PC-3 (cell line): Measurements from ENCODE around the gene RNF34. TPM values are rescaled to one million over a fixed set of nuclear protein-coding genes. Genes with fewer than 3 reads are reported as not detected.

Source experiments
- ATAC-seq: fragments of 200-7000 bp; cut with Tn5 transposase; 2 replicates; pipeline ENCODE4 v1.9.1; 2020; ENCODE audit warnings: mild to moderate bottlenecking, moderate library complexity
- BruUV-seq: library from RNA; stranded (reverse); fragments of 400-500 nt; replicated peaks from 2 replicates; lab custom pipeline; 2021; lab: Mats Ljungman, UMichigan
- CTCF ChIA-PET: fragments of 300-600 bp; sonication (Branson Sonifier 250); formaldehyde crosslinking; loops from one replicate; lab custom pipeline; 2022; ENCODE audit warnings: antibody characterized with exemption; lab: Charles Lee
- POLR2A ChIA-PET: fragments of 300-600 bp; sonication (Branson Sonifier 250); formaldehyde crosslinking; loops from one replicate; lab custom pipeline; 2022; ENCODE audit warnings: antibody characterized with exemption; ENCODE audit not compliant: unreplicated experiment; lab: Charles Lee
- DNase-seq: peaks from one replicate; pipeline ENCODE4 v3.0.0-alpha.2; 2015
- H2AFZ ChIP-seq: fragments of 300-600 bp; sonication (generic); 2 replicates; pipeline ENCODE4 v1.6.0; 2016; ENCODE audit warnings: antibody characterized with exemption, low read length
- H3F3A ChIP-seq: fragments of 300-600 bp; sonication (generic); one replicate; pipeline ENCODE4 v1.6.0; 2017; ENCODE audit warnings: antibody characterized with exemption, low read length, control low read depth, mild to moderate bottlenecking; ENCODE audit not compliant: unreplicated experiment
- H3K27ac ChIP-seq: fragments of 300-600 bp; sonication (generic); 2 replicates; pipeline ENCODE4 v1.5.1; 2016; ENCODE audit warnings: mild to moderate bottlenecking, low read length
- H3K27me3 ChIP-seq: fragments of 300-600 bp; sonication (generic); 2 replicates; pipeline ENCODE4 v1.6.1; 2016; ENCODE audit warnings: low read length, mixed read lengths
- H3K36me3 ChIP-seq: fragments of 300-600 bp; sonication (generic); 2 replicates; pipeline ENCODE4 v1.6.1; 2016; ENCODE audit warnings: low read depth, mixed run types, low read length, mixed read lengths
- H3K4me1 ChIP-seq: fragments of 300-600 bp; sonication (generic); 2 replicates; pipeline ENCODE4 v1.5.1; 2016; ENCODE audit warnings: low read length; ENCODE audit not compliant: insufficient read depth
- H3K4me2 ChIP-seq: fragments of 300-600 bp; sonication (generic); 2 replicates; pipeline ENCODE4 v1.6.0; 2016; ENCODE audit warnings: low read length
- H3K4me3 ChIP-seq: fragments of 300-600 bp; sonication (generic); 2 replicates; pipeline ENCODE4 v1.5.1; 2016; ENCODE audit warnings: mild to moderate bottlenecking, low read length, mixed read lengths
- H3K79me2 ChIP-seq: fragments of 300-600 bp; sonication (generic); 2 replicates; pipeline ENCODE4 v1.6.1; 2017; ENCODE audit warnings: low read length, mixed read lengths
- H3K9ac ChIP-seq: fragments of 300-600 bp; sonication (generic); 2 replicates; pipeline ENCODE4 v1.6.0; 2016; ENCODE audit warnings: mild to moderate bottlenecking, low read length
- H3K9me2 ChIP-seq: fragments of 300-600 bp; sonication (generic); replicated peaks from 2 replicates; pipeline ENCODE4 v1.6.1; 2016; ENCODE audit warnings: mixed run types, low read length, mixed read lengths
- H3K9me3 ChIP-seq: fragments of 300-600 bp; sonication (generic); 2 replicates; pipeline ENCODE4 v1.6.1; 2016; ENCODE audit warnings: low read length, mixed read lengths
- H4K20me1 ChIP-seq: fragments of 300-600 bp; sonication (generic); 2 replicates; pipeline ENCODE4 v1.6.1; 2016; ENCODE audit warnings: low read length, mixed read lengths
- CTCF ChIP-seq: fragments of 300-600 bp; sonication (generic); conservative IDR thresholded peaks from 2 replicates; pipeline ENCODE4 v1.5.1; 2017; ENCODE audit warnings: antibody characterized with exemption, low read depth, mild to moderate bottlenecking, low read length
- EZH2 ChIP-seq: fragments of 300-600 bp; sonication (generic); IDR thresholded peaks from one replicate; pipeline ENCODE4 v1.6.1; 2017; ENCODE audit warnings: antibody characterized with exemption, mild to moderate bottlenecking, low read length; ENCODE audit not compliant: unreplicated experiment
- EZH2phosphoT487 ChIP-seq: fragments of 300-600 bp; sonication (generic); IDR thresholded peaks from 2 replicates; pipeline ENCODE4 v1.6.1; 2018; ENCODE audit warnings: mild to moderate bottlenecking, antibody characterized with exemption, low read length, borderline replicate concordance
- intact Hi-C: fragments of 100-400 bp; cut with micrococcal nuclease; formaldehyde crosslinking; loops from 2 replicates; pipeline ENCODE4 v1.9.0; 2023
- total RNA-seq: library from RNA; depleted of rRNA; stranded (reverse); fragments of >200 nt; gene quantifications from 2 replicates; pipeline ENCODE4 v1.2.3, GENCODE V29; 2014

RNF34 gene
- total RNA-seq, 1 experiment from 2014 or later, result 88.2 TPM

DNA sequence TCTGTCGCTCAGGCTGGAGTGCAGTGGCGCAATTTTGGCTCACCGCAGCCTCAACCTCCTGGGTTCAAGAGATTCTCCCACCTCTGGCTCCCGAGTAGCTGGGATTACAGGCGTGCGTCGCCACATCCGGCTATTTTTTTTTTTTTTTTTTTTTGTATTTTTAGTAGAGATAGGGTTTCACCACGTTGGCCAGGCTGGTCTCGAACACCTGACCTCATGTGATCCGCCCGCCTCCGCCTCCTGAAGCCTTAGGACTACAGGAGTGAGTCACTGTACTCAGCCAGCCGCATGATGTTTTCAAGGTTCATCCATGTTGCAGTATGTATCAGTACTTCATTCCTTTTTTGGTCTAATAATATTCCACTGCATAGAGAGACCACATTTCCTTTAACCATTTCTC, 2.4 kb upstream of the RNF34 start:
- Histone ChIP-seq H3F3A (no peaks in the 10 kb centered on the region), H3K36me3 (no peaks in the 10 kb centered on the region), H4K20me1 (no peaks in the 10 kb centered on the region), H3K9me3 (no peaks in the 10 kb centered on the region), H3K79me2 (peaks cover 37% of the 10 kb centered on the region), H3K4me1 (peaks cover 22% of the 10 kb centered on the region), H2AFZ (no peak overlapping the region), H3K27me3 (no peaks in the 10 kb centered on the region), H3K9me2 (no peaks in the 10 kb centered on the region), H3K27ac (no peak overlapping the region), H3K9ac (no peak overlapping the region), H3K4me2 (no peak overlapping the region), H3K4me3 (no peak overlapping the region)
- ATAC-seq, result no peak
- ChIA-PET POLR2A (no interaction called here), CTCF (interaction anchor here (0.6 kb wide), 1 partner anchor 168 kb away, joined by 5 read pairs; no protein-coding TSS in a partner anchor)
- intact Hi-C loops, result no loop called here
- no TSS peak for BruUV-seq
- TF ChIP-seq EZH2 (no peak), EZH2phosphoT487 (no peak), CTCF (no peak)
- DNase-seq, result no peak

- BruUV-seq, result no TSS peak
- no peaks in the 10 kb centered on the region for H3F3A ChIP-seq
- H3K27me3 ChIP-seq, result no peaks in the 10 kb centered on the region
- no peaks in the 10 kb centered on the region for H3K9me2 ChIP-seq
- peaks cover 43% of the 10 kb centered on the region for H3K79me2 ChIP-seq
- POLR2A ChIA-PET, result no interaction called here
- H3K4me1 ChIP-seq, result peaks cover 22% of the 10 kb centered on the region
- ATAC-seq (no peak), DNase-seq (no peak)
- no peak overlapping the region for H3K27ac ChIP-seq
- 0 out of 2 replicates have a peak overlapping the region, but pooled peaks have one; percentile 97 for H3K4me3 ChIP-seq
- intact Hi-C loops, result no loop called here
- CTCF ChIA-PET, result no interaction called here
- no peaks in the 10 kb centered on the region for H4K20me1 ChIP-seq
- H3K36me3 ChIP-seq, result no peaks in the 10 kb centered on the region
- no peak overlapping the region for H2AFZ ChIP-seq
- TF ChIP-seq EZH2 (no peak), EZH2phosphoT487 (no peak), CTCF (no peak)
- H3K9ac ChIP-seq, result no peak overlapping the region
- H3K9me3 ChIP-seq, result no peaks in the 10 kb centered on the region
- peak overlapping the region; percentile 88 for H3K4me2 ChIP-seq
Observed at GRCh38 chr12:121398355-121398754, 1.6 kb upstream of the RNF34 start.

- DNase-seq, result peak; percentile 68
- Histone ChIP-seq H2AFZ (peak overlapping the region; percentile 71), H3K27me3 (no peaks in the 10 kb centered on the region), H4K20me1 (no peaks in the 10 kb centered on the region; the same call in 1 of the 2 replicates), H3K9ac (peak overlapping the region; percentile 95), H3K27ac (peak overlapping the region; percentile 47), H3K36me3 (peaks cover 7% of the 10 kb centered on the region), H3F3A (no peaks in the 10 kb centered on the region), H3K79me2 (peaks cover 64% of the 10 kb centered on the region), H3K9me2 (no peaks in the 10 kb centered on the region), H3K4me1 (peaks cover 22% of the 10 kb centered on the region), H3K9me3 (no peaks in the 10 kb centered on the region), H3K4me3 (peak overlapping the region; percentile 97), H3K4me2 (peak overlapping the region; percentile 94)
- peak; percentile 22 for ATAC-seq
- ChIA-PET POLR2A (interaction anchor here (0.5 to 0.6 kb wide), 2 partner anchors 227 to 437 kb away, joined by 3 read pairs; no protein-coding TSS in a partner anchor), CTCF (interaction anchor here (0.9 kb wide), 1 partner anchor 65 kb away, joined by 6 read pairs; no protein-coding TSS in a partner anchor)
- BruUV-seq, result TSS peak; percentile 41
- intact Hi-C loops, result no loop called here
- no peak for TF ChIP-seq EZH2phosphoT487
- no peak for TF ChIP-seq EZH2
- TF ChIP-seq CTCF, result no peak
Observed at GRCh38 chr12:121400332-121401139, 618 bp downstream of the RNF34 start.
